NCI-H69 (cell line): Measurements from ENCODE around the gene RAB39B.

Experiments used
- DNase-seq: peaks from one replicate; lab custom pipeline; 2025; lab: John Stamatoyannopoulos, UW

The RAB39B gene

DNA sequence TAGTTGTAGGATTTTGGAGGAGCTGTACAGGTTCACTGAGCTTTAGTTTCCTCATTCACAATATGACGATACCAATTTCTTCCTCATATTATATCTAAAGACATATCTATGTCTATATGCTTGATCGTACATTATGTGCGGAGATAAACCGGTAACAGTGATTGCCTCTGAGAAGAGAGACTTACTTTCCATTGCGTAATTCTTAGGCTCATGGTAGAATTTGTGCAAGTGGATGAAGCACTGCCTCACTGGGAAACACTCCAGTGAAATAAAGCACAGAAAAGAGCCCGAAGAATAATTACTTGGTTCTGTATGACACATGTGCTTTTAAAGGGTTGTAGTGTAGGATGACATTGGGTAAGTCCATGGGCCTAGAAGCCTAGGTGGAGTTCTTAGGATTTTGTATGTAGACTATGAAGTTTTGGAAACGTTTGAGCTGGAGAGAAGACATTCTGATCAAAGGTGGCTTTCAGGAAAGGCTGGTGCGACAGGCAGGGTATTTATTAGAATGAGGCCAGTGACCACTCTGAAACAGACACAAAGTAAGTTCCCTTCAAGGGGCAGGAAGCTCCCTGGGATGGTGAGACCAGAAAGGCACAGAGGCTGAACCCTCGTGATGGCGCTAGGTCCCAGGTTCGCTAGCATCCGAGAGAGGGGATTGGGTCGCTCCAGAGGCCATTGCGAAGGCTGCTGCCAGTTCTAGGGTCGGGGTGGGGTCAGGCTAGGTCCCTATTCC, 48.7 kb downstream of the RAB39B start:
- DNase-seq, result no peak

DNA sequence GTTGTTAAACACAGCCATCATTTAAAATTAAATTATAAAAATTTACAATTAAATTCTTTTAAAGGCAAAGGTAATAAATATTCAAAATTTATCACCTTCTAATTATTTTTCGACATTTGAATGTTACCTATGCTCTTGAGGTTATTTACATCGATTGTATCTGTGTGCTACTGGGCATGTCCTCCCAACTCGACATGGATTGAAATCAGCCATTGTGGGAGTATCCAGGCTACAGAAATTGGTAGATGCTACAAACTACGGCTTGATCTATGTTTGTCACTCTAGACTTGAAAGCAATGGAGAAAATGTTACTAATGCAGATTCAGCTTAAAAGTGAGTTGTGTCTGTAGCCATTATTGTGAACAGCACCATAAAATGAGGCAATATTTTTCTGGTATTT, 50.6 kb downstream of the RAB39B start:
- DNase-seq, result no peak

GRCh38 chrX:155211208-155211607, 53.1 kb downstream of the RAB39B start:
- DNase-seq, result no peak
